ENCODE data around the gene OR6N2.

The OR6N2 gene

DNA sequence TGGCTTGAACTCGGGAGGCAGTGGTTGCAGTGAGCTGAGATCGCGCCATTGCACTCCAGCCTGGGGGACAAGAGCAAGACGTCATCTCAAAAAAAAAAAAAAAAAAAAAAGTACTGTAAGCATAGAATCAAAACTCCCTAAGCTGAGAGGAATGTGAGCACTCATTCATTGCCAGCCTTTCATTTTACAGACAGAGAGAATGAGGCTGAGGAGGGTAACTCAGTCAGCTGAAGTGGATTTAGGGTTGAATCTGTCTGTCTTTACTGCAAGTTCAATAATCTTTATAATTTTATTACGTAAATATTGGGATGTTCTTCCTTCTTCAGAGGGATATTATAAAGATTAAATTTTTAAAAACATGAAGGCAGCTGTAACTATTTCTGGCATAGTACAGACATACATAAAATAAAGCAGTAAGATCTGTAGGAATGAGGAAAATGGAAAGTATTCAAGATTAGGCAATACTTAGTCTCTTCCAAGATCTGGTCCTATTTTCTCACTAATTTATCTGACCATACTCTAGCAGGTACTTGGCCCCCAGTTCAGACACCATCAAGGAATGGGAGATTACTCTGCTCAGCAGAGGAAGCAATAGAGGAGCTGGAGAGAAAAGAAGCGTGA is 26.0 kb upstream of the OR6N2 start:
- DNase-seq (ENCODE audit: low read depth, low spot score): no peak
- TF ChIP-seq, protein P1, sequence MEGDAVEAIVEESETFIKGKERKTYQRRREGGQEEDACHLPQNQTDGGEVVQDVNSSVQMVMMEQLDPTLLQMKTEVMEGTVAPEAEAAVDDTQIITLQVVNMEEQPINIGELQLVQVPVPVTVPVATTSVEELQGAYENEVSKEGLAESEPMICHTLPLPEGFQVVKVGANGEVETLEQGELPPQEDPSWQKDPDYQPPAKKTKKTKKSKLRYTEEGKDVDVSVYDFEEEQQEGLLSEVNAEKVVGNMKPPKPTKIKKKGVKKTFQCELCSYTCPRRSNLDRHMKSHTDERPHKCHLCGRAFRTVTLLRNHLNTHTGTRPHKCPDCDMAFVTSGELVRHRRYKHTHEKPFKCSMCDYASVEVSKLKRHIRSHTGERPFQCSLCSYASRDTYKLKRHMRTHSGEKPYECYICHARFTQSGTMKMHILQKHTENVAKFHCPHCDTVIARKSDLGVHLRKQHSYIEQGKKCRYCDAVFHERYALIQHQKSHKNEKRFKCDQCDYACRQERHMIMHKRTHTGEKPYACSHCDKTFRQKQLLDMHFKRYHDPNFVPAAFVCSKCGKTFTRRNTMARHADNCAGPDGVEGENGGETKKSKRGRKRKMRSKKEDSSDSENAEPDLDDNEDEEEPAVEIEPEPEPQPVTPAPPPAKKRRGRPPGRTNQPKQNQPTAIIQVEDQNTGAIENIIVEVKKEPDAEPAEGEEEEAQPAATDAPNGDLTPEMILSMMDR (IDR thresholded peaks at IDR 0.05; ENCODE audit: insufficient read depth, low read length, missing control alignments): no peak
- ChIA-PET POLR2A (no interaction called here), CTCF (no interaction called here)
- H3K4me3 ChIP-seq (ENCODE audit: low read depth, low read length): no peak overlapping the region

DNA sequence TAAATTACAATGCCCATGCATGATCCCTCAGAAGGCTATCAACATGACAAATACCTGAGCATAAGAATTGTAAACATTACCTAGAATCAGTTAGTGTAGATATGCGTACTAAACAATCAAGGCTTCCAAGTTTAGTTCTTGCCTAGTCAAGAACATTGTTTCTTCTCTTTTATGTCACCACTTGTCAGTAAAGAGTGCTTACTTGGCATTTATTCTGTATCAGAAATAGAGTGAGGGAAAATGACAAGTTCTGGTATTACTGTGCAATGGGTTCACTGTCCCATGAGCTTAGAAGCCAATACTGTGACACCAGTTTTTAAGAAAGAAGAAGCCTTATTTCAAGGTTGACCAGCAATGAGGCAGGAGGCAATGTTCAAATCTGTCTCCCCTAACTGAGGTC is 22.7 kb upstream of the OR6N2 start:
- ChIA-PET POLR2A (no interaction called here), CTCF (no interaction called here)
- H3K4me3 ChIP-seq (ENCODE audit: low read depth, low read length): no peak overlapping the region
- TF ChIP-seq, protein P1 (IDR thresholded peaks at IDR 0.05; ENCODE audit: insufficient read depth, low read length, missing control alignments): no peak
- no peak for DNase-seq (ENCODE audit: low read depth, low spot score)

DNA sequence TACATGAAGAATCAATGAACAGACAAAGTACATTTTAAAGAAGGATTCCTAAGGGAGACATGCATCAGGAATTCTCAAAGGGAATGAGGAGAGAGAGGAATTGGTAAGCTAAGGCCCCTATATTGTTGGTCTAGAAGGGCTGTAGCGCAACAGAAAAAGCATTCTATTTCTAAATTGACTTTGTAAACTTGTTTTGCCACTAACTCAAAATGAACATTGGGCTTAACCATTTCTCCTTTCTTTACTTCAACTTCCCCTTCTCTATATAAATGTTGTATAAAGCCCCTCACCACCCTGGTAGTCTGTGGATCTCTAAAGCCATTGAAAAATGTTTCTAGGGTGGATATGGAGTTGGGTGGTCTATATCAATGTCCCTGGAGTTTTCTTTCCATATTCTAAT is 20.4 kb upstream of the OR6N2 start:
- TF ChIP-seq, protein P1 (IDR thresholded peaks at IDR 0.05; ENCODE audit: insufficient read depth, low read length, missing control alignments): no peak
- DNase-seq (ENCODE audit: low read depth, low spot score): no peak
- CTCF ChIA-PET: no interaction called here
- H3K4me3 ChIP-seq (ENCODE audit: low read depth, low read length): no peak overlapping the region
- POLR2A ChIA-PET: no interaction called here

DNA sequence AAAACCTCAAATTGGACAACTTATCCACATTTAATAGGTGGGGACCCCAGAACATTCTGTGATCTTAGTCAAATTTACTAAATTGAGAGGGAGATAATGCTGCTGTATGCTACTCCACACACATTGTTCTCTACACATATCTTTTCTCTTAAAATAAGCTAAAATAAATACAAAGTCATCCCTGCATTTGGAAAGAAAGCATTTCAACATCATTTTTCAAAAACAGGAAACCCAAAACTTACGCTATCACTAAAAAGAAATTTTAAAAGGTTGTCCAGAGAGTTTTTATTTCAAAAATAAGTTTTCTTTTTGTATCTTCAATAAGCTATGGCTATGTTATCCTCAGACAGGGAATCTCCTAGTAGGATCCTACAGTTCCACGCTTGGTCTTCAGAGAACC is 19.5 kb upstream of the OR6N2 start:
- no peak overlapping the region for H3K4me3 ChIP-seq (ENCODE audit: low read depth, low read length)
- POLR2A ChIA-PET: no interaction called here
- DNase-seq (ENCODE audit: low read depth, low spot score): no peak
- TF ChIP-seq, protein P1 (IDR thresholded peaks at IDR 0.05; ENCODE audit: insufficient read depth, low read length, missing control alignments): no peak
- CTCF ChIA-PET: no interaction called here

DNA sequence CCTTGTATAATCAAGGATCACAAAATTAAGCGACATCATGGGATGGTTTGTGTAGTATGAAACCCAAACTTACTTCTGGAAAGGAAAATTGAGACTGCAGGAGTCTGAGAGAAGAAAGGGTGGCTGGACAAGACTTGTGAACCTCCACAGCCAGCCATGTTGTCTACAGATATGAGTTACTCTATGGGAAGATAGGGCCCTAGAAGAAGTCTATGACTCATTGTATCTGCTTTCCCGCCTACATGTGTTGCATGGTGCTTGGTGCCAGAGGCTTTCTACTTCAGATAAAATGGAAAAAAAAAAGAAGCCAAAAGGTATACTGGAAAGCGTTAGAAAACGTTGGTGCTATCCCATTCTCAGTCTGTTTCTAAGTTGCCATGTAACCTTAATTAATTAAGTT is 18.7 kb upstream of the OR6N2 start:
- TF ChIP-seq, protein P1 (IDR thresholded peaks at IDR 0.05; ENCODE audit: insufficient read depth, low read length, missing control alignments): no peak
- CTCF ChIA-PET: no interaction called here
- no peak for DNase-seq (ENCODE audit: low read depth, low spot score)
- POLR2A ChIA-PET: no interaction called here
- no peak overlapping the region for H3K4me3 ChIP-seq (ENCODE audit: low read depth, low read length)

DNA sequence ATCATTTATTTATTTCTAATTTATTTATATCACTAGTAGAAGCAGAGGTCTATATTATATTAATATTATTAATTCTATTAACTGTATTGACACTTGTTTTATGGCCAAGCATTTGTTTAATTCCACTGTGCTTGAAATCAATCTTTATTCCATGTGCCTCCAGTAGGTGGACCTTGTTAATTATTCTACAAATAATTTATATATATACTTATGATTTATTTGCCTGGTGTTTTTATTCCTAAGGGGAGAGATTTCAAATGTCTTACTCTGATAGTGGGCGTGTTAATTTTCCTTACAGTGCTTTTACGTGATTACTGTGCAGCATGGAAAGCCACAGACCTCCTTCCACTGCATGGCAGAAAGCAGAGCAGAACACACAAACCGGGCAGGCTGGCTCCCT is 17.5 kb upstream of the OR6N2 start:
- CTCF ChIA-PET: no interaction called here
- no peak for DNase-seq (ENCODE audit: low read depth, low spot score)

More for the DNA sequence above, 17.5 kb upstream of the OR6N2 start:
- no peak overlapping the region for H3K4me3 ChIP-seq (ENCODE audit: low read depth, low read length)
- POLR2A ChIA-PET: no interaction called here
- TF ChIP-seq, protein P1 (IDR thresholded peaks at IDR 0.05; ENCODE audit: insufficient read depth, low read length, missing control alignments): no peak

Measured in AG04449 (cell line).